CD4-positive, alpha-beta T cell treated with Interleukin-17A for 4 hours (primary cell): Measurements from ENCODE around the gene CTCF.
"Not testable (repeated sequence)": the region's sequence is repeated elsewhere in the genome, so short reads cannot be mapped to it uniquely, and the experiment has no call there.

Experiments
- DNase-seq: peaks from one replicate; pipeline ENCODE4 v3.0.0-alpha.2; 2020; ENCODE audit warnings: mixed read lengths

CTCF gene

GRCh38 chr16:67562526-67562917 lies at the start of gene CTCF:
TSS of gene CTCF (plus strand) at chr16:67562526. CDS start at chr16:67610833, 48,307 bp downstream.
- DNase-seq = peak; percentile 90

- not testable (repeated sequence) for DNase-seq
These were observed 48.4 kb upstream of the CTCF start for GRCh38 chr16:67513892-67514291.

- peak; percentile 92 for DNase-seq
These were observed 47.9 kb upstream of the CTCF start for GRCh38 chr16:67514382-67514828.

- no peak for DNase-seq
These were observed 45.8 kb upstream of the CTCF start for GRCh38 chr16:67516296-67517154.

GRCh38 chr16:67517155-67517445 lies 45.2 kb upstream of the CTCF start:
- DNase-seq = no peak

- DNase-seq = no peak
These were observed 44.5 kb upstream of the CTCF start for GRCh38 chr16:67517661-67518423.

GRCh38 chr16:67518676-67519075 lies 43.6 kb upstream of the CTCF start:
- DNase-seq = no peak

GRCh38 chr16:67519242-67519641 lies 43.1 kb upstream of the CTCF start:
- DNase-seq = no peak

GRCh38 chr16:67521095-67521804 lies 41.1 kb upstream of the CTCF start:
- DNase-seq = peak; percentile 99

- DNase-seq = no peak
These were observed 37.0 kb upstream of the CTCF start for GRCh38 chr16:67525176-67525860.

GRCh38 chr16:67526149-67526791 lies 36.1 kb upstream of the CTCF start:
- no peak for DNase-seq

- DNase-seq = peak; percentile 75
These were observed 34.0 kb upstream of the CTCF start, which contains the start of gene RIPOR1 for GRCh38 chr16:67528222-67528869. TSS of gene RIPOR1 (plus strand) at chr16:67528829. CDS start at chr16:67538447, 9,618 bp downstream.

GRCh38 chr16:67528870-67529581 lies 33.3 kb upstream of the CTCF start:
- peak; percentile 48 for DNase-seq

GRCh38 chr16:67529582-67530012 lies 32.7 kb upstream of the CTCF start:
- DNase-seq = no peak

- DNase-seq = peak; percentile 27
These were observed 32.0 kb upstream of the CTCF start for GRCh38 chr16:67530013-67530939.

GRCh38 chr16:67531247-67531646 lies 31.1 kb upstream of the CTCF start:
- DNase-seq = no peak

GRCh38 chr16:67533024-67533560 lies 29.2 kb upstream of the CTCF start:
- no peak for DNase-seq

- DNase-seq = not testable (repeated sequence)
These were observed 28.3 kb upstream of the CTCF start for GRCh38 chr16:67533987-67534386.

GRCh38 chr16:67534431-67534830 lies 27.9 kb upstream of the CTCF start:
- DNase-seq = no peak
